Activated CD8-positive, alpha-beta T cell treated with anti-CD3 and anti-CD28 coated beads, Interleukin-2, amount 10 ng/mL, durations not matched to agents 7 days and 5 days (primary cell): ENCODE data around the gene GET4. TPM values are rescaled to one million over a fixed set of nuclear protein-coding genes. Genes with fewer than 3 reads are reported as not detected.
"Not testable (repeated sequence)": the region's sequence is repeated elsewhere in the genome, so short reads cannot be mapped to it uniquely, and the experiment has no call there.

Source experiments
- ATAC-seq: fragments of 150-1000 bp; cut with Tn5 transposase; one replicate; pipeline ENCODE4 v1.10.0; 2021; ENCODE audit warnings: moderate library complexity
- CTCF ChIA-PET: fragments of 350-600 bp; sonication (Branson Sonifier 250); formaldehyde crosslinking; loops from one replicate; lab custom pipeline; 2021; ENCODE audit warnings: antibody characterized with exemption; lab: Charles Lee
- POLR2A ChIA-PET: fragments of 350-600 bp; sonication (Branson Sonifier 250); formaldehyde crosslinking; loops from one replicate; lab custom pipeline; 2021; ENCODE audit warnings: antibody characterized with exemption; lab: Charles Lee
- DNase-seq: peaks from one replicate; pipeline ENCODE4 v3.0.0-alpha.2; 2020
- H3K27ac Mint-ChIP-seq: one replicate; pipeline ENCODE4 v1.8.0; 2021; ENCODE audit warnings: mild to moderate bottlenecking, mixed read lengths
- H3K27me3 Mint-ChIP-seq: one replicate; pipeline ENCODE4 v1.8.0; 2021; ENCODE audit warnings: low read depth, mixed read lengths
- H3K36me3 Mint-ChIP-seq: one replicate; pipeline ENCODE4 v1.8.0; 2021; ENCODE audit warnings: low read depth, mixed read lengths
- H3K4me1 Mint-ChIP-seq: one replicate; pipeline ENCODE4 v1.8.0; 2021; ENCODE audit warnings: low read depth, mixed read lengths
- H3K4me3 Mint-ChIP-seq: one replicate; pipeline ENCODE4 v1.8.0; 2021; ENCODE audit warnings: mild to moderate bottlenecking, mixed read lengths
- H3K9me3 Mint-ChIP-seq: one replicate; pipeline ENCODE4 v1.8.0; 2022; ENCODE audit warnings: mixed read lengths; ENCODE audit not compliant: insufficient read depth
- total RNA-seq, 2 experiments: library from RNA; stranded (reverse); gene quantifications; one replicate each; pipeline ENCODE4 v1.2.3, GENCODE V29; 2021

Gene GET4
- total RNA-seq, 2 experiments from 2014 or later = 32.2 to 38.3 TPM

DNA sequence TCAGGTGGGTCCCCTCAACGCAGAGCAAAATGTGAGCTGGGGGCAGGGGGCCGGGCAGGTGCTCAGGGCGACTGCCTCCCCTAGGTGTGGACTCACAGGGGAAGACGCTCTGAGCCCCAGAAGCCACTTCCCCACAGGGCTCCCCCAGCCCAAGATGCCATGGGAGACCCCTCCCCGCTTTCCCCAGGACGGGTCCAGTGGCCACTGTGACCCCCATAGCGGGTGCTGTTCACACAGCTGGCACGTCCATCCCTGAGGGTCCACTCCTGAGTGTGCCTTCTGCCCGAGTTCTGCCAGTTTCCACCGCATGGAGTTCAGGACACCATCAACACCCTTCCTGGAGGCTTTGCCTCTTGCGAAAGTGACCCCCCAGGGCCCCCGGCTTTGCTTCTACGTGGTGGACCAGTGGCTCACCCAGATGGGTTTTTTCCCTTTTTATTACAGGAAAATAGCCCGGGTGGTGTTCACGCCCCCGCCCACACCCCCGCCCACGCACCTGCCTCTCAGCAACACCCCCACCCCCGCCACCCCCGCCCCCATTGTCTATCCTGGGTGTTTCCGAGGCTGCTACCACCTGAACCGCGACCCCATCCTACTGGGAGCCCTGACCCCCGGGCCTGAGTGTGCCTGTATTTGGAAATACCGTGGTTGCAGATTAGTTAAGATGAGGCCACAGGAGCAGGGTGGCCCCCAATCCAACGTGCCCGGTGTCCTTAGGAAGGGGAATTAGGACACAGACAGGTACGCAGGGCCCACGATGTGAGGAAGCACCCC, 46.2 kb downstream of the GET4 start:
- ChIA-PET POLR2A (interaction anchor here (1.1 to 1.8 kb wide), 6 partner anchors 13 to 52 kb away, joined by 3 to 23 read pairs (median 8); partner anchors contain the start of genes COX19 and GET4), CTCF (interaction anchor here (1.0 to 2.6 kb wide), 5 partner anchors 12 to 143 kb away, joined by 3 to 12 read pairs (median 5); no protein-coding TSS in a partner anchor)
- no peaks in the 10 kb centered on the region for H3K9me3 Mint-ChIP-seq
- H3K36me3 Mint-ChIP-seq = peaks cover 6% of the 10 kb centered on the region
- H3K4me1 Mint-ChIP-seq = peaks cover 46% of the 10 kb centered on the region
- DNase-seq (peak; percentile 51), ATAC-seq (peak; percentile 12)
- peak overlapping the region; percentile 83 for H3K4me3 Mint-ChIP-seq
- no peaks in the 10 kb centered on the region for H3K27me3 Mint-ChIP-seq
- H3K27ac Mint-ChIP-seq = peak overlapping the region; percentile 96

- Mint-ChIP-seq H3K4me3 (peak overlapping the region; percentile 83), H3K36me3 (peaks cover 6% of the 10 kb centered on the region), H3K9me3 (no peaks in the 10 kb centered on the region), H3K4me1 (peaks cover 47% of the 10 kb centered on the region), H3K27me3 (no peaks in the 10 kb centered on the region), H3K27ac (peak overlapping the region; percentile 96)
- ChIA-PET POLR2A (interaction anchor here (0.5 to 1.8 kb wide), 8 partner anchors 14 to 308 kb away, joined by 3 to 23 read pairs (median 6); partner anchors contain the start of genes COX19 and GET4), CTCF (interaction anchor here (1.0 to 2.6 kb wide), 5 partner anchors 13 to 142 kb away, joined by 3 to 12 read pairs (median 4); no protein-coding TSS in a partner anchor)
- peak; percentile 83 for ATAC-seq
- DNase-seq = peak; percentile 97
Measured at GRCh38 chr7:923108-924041, 47.0 kb downstream of the GET4 start.

DNA sequence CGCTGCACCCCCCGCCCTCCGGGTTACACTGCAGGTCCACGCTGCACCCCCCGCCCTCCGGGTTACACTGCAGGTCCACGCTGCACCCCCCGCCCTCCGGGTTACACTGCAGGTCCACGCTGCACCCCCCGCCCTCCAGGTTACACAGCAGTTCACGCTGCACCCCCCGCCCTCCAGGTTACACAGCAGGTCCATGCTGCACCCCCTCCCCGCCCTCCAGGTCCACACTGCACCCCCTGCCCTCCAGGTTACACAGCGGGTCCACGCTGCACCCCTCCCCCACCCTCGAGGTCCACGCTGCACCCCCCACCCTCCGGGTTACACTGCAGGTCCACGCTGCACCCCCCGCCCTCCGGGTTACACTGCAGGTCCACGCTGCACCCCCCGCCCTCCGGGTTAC, 47.7 kb downstream of the GET4 start:
- H3K36me3 Mint-ChIP-seq, ATAC-seq, H3K27ac Mint-ChIP-seq, H3K9me3 Mint-ChIP-seq, DNase-seq, H3K27me3 Mint-ChIP-seq: not testable (repeated sequence)
- CTCF ChIA-PET = interaction anchor here (1.1 to 1.5 kb wide), 2 partner anchors 30 to 51 kb away, joined by 4 to 5 read pairs; no protein-coding TSS in a partner anchor
- Mint-ChIP-seq H3K4me3 (peak overlapping the region; percentile 83), H3K4me1 (peaks cover 50% of the 10 kb centered on the region)
- POLR2A ChIA-PET = interaction anchor here (0.7 to 1.8 kb wide), 6 partner anchors 14 to 306 kb away, joined by 3 to 23 read pairs (median 8); partner anchors contain the start of genes COX19 and GET4

DNA sequence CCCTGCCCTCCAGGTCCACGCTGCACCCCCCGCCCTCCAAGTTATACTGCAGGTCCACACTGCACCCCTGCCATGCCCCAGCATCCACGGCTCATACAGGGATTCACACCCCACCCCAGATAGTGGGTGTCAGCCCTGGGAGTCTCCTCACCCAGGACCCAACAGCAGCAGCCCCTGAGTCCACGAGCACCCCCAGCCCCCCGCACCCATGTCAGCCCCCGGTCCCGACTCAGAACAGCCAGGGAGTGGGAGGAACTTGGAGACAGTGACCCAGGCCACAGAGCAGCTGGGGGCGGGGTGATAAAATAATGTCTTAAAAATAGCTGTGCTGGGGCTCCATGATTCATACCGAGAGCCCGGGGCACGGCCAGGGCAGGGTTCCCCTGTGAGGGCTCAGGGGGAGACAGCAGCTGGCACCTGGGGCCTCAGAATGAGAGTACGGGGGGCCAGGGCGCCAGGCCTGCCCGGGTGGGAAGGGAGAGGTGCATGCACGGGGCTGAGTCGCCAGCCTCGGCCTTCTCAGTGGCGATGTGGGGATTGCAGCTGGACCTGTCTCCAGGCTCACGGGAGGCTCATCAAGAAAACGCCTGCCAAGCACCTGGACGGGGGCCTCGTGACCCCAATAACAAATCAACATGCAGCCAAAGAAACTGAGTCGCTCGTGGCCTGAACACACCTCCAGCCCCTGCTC, 48.3 kb downstream of the GET4 start:
- Mint-ChIP-seq H3K27ac (peak overlapping the region; percentile 91), H3K36me3 (peaks cover 12% of the 10 kb centered on the region), H3K9me3 (no peaks in the 10 kb centered on the region), H3K27me3 (no peaks in the 10 kb centered on the region), H3K4me3 (peak overlapping the region; percentile 78), H3K4me1 (peaks cover 56% of the 10 kb centered on the region)
- peak; percentile 77 for DNase-seq
- peak; percentile 28 for ATAC-seq
- ChIA-PET CTCF (interaction anchor here (1.0 kb wide), 1 partner anchor 15 kb away, joined by 3 read pairs; no protein-coding TSS in a partner anchor), POLR2A (interaction anchor here (0.8 to 1.1 kb wide), 4 partner anchors 18 to 49 kb away, joined by 3 to 4 read pairs (median 3); partner anchors contain the start of gene GET4)

GRCh38 chr7:925601-926000, 49.2 kb downstream of the GET4 start:
- Mint-ChIP-seq H3K9me3 (no peaks in the 10 kb centered on the region), H3K4me3 (peak overlapping the region; percentile 31), H3K27me3 (no peaks in the 10 kb centered on the region), H3K36me3 (peaks cover 14% of the 10 kb centered on the region), H3K4me1 (peaks cover 61% of the 10 kb centered on the region), H3K27ac (peak overlapping the region; percentile 63)
- ATAC-seq = peak; percentile 4
- ChIA-PET CTCF (no interaction called here), POLR2A (interaction anchor here (1.0 to 1.1 kb wide), 2 partner anchors 27 to 33 kb away, joined by 3 read pairs; no protein-coding TSS in a partner anchor)
- peak; percentile 72 for DNase-seq

DNA sequence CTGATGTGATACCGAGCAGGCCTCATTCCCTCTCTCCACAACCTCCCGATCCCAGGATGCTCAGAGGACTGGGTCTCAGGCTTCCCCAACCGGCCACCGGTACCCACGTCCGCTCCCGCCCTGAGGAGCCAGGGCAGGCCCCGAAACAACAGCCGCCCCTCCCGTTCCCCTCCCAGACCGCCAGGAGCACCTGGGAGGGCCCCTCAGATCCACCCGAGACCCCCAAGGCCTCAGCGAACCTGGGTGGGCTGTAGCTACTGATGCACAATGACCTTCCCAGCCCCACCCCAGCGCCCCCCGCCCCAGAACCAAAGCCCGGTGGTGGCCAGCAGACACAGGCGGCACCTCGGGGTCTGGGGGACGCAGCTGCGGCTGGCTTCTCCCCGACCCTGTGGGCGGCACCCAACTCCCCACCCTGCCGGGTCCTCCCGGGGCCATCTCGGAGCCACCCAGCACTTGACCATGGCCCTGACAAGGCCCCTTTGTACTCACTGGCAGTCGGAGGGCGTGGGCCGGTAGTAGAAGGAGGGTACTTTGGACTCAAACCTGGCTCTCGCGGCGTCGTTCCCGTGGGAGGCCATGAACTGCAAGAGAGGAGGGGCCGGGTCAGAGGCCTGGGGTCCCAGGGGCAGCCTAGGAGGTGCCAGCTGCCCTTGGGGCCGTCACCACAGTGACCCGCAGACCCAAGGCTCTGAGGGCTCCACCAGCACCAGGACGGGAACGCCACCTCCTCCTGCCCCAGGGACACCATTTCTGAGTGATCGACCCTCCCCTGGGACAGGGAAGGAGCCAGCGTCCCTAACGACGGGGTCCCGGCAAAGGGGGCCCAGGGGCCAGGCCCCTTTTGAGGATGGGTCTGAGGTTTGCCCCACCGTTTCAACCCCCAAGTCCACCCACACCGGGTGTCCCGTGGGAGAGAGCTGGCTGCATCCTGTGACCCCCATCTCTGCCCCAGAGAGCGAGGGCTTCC, 50.0 kb downstream of the GET4 start:
- POLR2A ChIA-PET = interaction anchor here (1.0 kb wide), 1 partner anchor 50 kb away, joined by 3 read pairs; no protein-coding TSS in a partner anchor
- H3K27me3 Mint-ChIP-seq = no peaks in the 10 kb centered on the region
- CTCF ChIA-PET = no interaction called here
- H3K9me3 Mint-ChIP-seq = no peaks in the 10 kb centered on the region
- H3K4me1 Mint-ChIP-seq = peaks cover 54% of the 10 kb centered on the region
- peaks cover 10% of the 10 kb centered on the region for H3K36me3 Mint-ChIP-seq
- H3K27ac Mint-ChIP-seq = peak overlapping the region; percentile 63
- H3K4me3 Mint-ChIP-seq = no peak overlapping the region
- ATAC-seq = no peak
- no peak for DNase-seq

DNA sequence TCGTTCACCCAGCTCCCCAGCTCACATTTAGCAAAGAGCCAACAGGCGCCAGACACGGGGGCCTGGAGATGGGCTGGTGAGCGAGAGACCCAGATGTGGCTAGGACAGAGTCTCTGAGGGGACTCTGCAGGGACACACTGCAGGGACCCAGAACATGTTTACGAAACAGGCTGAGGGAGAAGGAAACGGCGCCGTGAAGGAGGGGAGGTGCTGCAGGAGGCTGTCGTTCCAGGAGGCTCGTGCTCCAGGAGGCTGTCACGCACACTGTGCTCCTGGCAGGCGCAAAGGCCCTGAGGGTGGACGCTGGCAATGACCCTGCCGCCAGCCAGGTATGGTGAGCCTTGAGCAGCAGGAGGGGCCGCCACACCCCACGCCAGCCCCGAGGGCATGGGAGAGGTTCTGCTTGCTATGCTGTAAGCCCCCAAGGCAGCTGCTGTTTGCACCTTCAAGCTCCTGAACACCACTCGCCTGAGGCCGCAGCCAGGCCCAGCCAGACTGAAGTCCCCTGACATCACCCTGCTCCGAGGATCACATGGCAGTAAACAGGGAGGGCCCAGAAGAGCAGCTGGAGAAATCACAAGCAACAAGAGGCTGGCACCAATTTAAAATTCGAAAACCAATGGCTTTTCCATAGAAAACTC, 50.8 kb downstream of the GET4 start:
- ChIA-PET POLR2A (interaction anchor here (1.0 kb wide), 1 partner anchor 50 kb away, joined by 3 read pairs; no protein-coding TSS in a partner anchor), CTCF (no interaction called here)
- DNase-seq (no peak), ATAC-seq (no peak)
- Mint-ChIP-seq H3K4me3 (no peak overlapping the region), H3K36me3 (peaks cover 10% of the 10 kb centered on the region), H3K27ac (peak overlapping the region; percentile 62), H3K4me1 (peaks cover 47% of the 10 kb centered on the region), H3K9me3 (no peaks in the 10 kb centered on the region), H3K27me3 (no peaks in the 10 kb centered on the region)

DNA sequence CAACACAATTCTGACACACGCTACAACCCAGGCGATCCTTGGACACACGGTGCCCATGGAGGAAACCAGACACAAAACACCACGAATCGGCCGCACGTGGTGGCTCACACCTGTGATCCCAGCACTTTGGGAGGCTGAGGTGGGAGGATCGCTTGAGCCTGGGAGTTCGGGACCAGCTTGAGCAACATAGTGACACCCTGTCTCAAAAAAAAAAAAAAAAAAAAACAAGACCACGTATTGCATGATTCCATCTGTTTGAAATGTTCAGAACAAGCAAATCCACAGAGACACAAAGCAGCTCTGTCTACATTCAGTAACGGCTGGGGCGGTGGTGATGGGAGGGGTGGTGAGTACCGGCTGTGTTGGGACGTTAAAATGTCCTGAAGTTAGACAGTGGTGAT, 53.0 kb downstream of the GET4 start:
- Mint-ChIP-seq H3K36me3 (peaks cover 10% of the 10 kb centered on the region), H3K9me3 (no peaks in the 10 kb centered on the region), H3K4me1 (peaks cover 34% of the 10 kb centered on the region), H3K27me3 (no peaks in the 10 kb centered on the region), H3K27ac (peak overlapping the region; percentile 68), H3K4me3 (no peak overlapping the region)
- DNase-seq (no peak), ATAC-seq (no peak)
- ChIA-PET POLR2A (no interaction called here), CTCF (interaction anchor here (1.4 kb wide), 1 partner anchor 12 kb away, joined by 3 read pairs; no protein-coding TSS in a partner anchor)

GRCh38 chr7:930975-931758, 54.8 kb downstream of the GET4 start:
- ChIA-PET POLR2A (no interaction called here), CTCF (interaction anchor here (1.7 kb wide), 1 partner anchor 62 kb away, joined by 5 read pairs; no protein-coding TSS in a partner anchor)
- Mint-ChIP-seq H3K27me3 (no peaks in the 10 kb centered on the region), H3K4me1 (peaks cover 26% of the 10 kb centered on the region), H3K9me3 (no peaks in the 10 kb centered on the region), H3K36me3 (peaks cover 9% of the 10 kb centered on the region), H3K4me3 (no peak overlapping the region), H3K27ac (peak overlapping the region; percentile 15)
- ATAC-seq (no peak), DNase-seq (no peak)
